Measurements from ENCODE around the gene HPS5.

HPS5 gene

GRCh38 chr11:18366286-18366685 lies 44.3 kb upstream of the HPS5 start:
- H3K4me3 ChIP-seq (ENCODE audit: low read length), result no peak overlapping the region
- no CpG with 5 or more reads among the region's 4 CpGs for WGBS (ENCODE audit: extremely low coverage, insufficient coverage, low lambda C conversion rate)
- no peak overlapping the region for H3K4me2 ChIP-seq (ENCODE audit: low read length)
- no peak overlapping the region for H4K5ac ChIP-seq (ENCODE audit: low read length)
- peaks cover 6% of the 10 kb centered on the region for H3K36me3 ChIP-seq (ENCODE audit: control insufficient read depth, insufficient read depth, low read length)
- H2AK5ac ChIP-seq (ENCODE audit: low read length), result no peak overlapping the region
- no peak overlapping the region for H2BK5ac ChIP-seq (ENCODE audit: low read length)
- no peaks in the 10 kb centered on the region for H3K79me2 ChIP-seq (ENCODE audit: control insufficient read depth, insufficient read depth, low read length)
- no peaks in the 10 kb centered on the region for H3K27me3 ChIP-seq (ENCODE audit: insufficient read depth, low read length, poor library complexity)
- no peaks in the 10 kb centered on the region for H3K79me1 ChIP-seq (ENCODE audit: low read length)
- no peak overlapping the region for H3K4ac ChIP-seq (ENCODE audit: low read depth, low read length)
- H4K8ac ChIP-seq (ENCODE audit: low read depth, low read length), result no peak overlapping the region
- H3K23ac ChIP-seq (ENCODE audit: low read length), result no peak overlapping the region
- DNase-seq, result no peak
- no peaks in the 10 kb centered on the region for H3K4me1 ChIP-seq (ENCODE audit: control insufficient read depth, low read depth, low read length)
- H3K9ac ChIP-seq (ENCODE audit: low read length), result no peak overlapping the region
- no peak overlapping the region for H3K27ac ChIP-seq (ENCODE audit: low read depth, low read length)
- no peak overlapping the region for H2BK120ac ChIP-seq (ENCODE audit: low read depth, low read length)
- H3K18ac ChIP-seq (ENCODE audit: low read length), result no peak overlapping the region
- H2BK15ac ChIP-seq (replicated peaks; ENCODE audit: low read depth), result no peak overlapping the region
- H3K56ac ChIP-seq (ENCODE audit: low read length), result no peak overlapping the region

GRCh38 chr11:18365741-18366140 lies 43.8 kb upstream of the HPS5 start:
- no peak overlapping the region for H2BK15ac ChIP-seq (replicated peaks; ENCODE audit: low read depth)
- H3K79me2 ChIP-seq (ENCODE audit: control insufficient read depth, insufficient read depth, low read length), result no peaks in the 10 kb centered on the region
- H3K27ac ChIP-seq (ENCODE audit: low read depth, low read length), result no peak overlapping the region
- H3K36me3 ChIP-seq (ENCODE audit: control insufficient read depth, insufficient read depth, low read length), result peaks cover 6% of the 10 kb centered on the region
- no CpG with 5 or more reads among the region's 4 CpGs for WGBS (ENCODE audit: extremely low coverage, insufficient coverage, low lambda C conversion rate)
- H4K5ac ChIP-seq (ENCODE audit: low read length), result no peak overlapping the region
- no peak overlapping the region for H2AK5ac ChIP-seq (ENCODE audit: low read length)
- H3K56ac ChIP-seq (ENCODE audit: low read length), result no peak overlapping the region
- DNase-seq, result no peak
- no peak overlapping the region for H2BK120ac ChIP-seq (ENCODE audit: low read depth, low read length)
- H3K23ac ChIP-seq (ENCODE audit: low read length), result no peak overlapping the region
- H4K8ac ChIP-seq (ENCODE audit: low read depth, low read length), result no peak overlapping the region
- no peak overlapping the region for H2BK5ac ChIP-seq (ENCODE audit: low read length)
- H3K4me3 ChIP-seq (ENCODE audit: low read length), result no peak overlapping the region
- no peak overlapping the region for H3K9ac ChIP-seq (ENCODE audit: low read length)
- no peaks in the 10 kb centered on the region for H3K4me1 ChIP-seq (ENCODE audit: control insufficient read depth, low read depth, low read length)
- no peak overlapping the region for H3K4me2 ChIP-seq (ENCODE audit: low read length)
- no peak overlapping the region for H3K4ac ChIP-seq (ENCODE audit: low read depth, low read length)
- no peaks in the 10 kb centered on the region for H3K79me1 ChIP-seq (ENCODE audit: low read length)
- H3K27me3 ChIP-seq (ENCODE audit: insufficient read depth, low read length, poor library complexity), result no peaks in the 10 kb centered on the region
- H3K18ac ChIP-seq (ENCODE audit: low read length), result no peak overlapping the region

GRCh38 chr11:18364495-18365073 lies 42.6 kb upstream of the HPS5 start:
- H2BK15ac ChIP-seq (replicated peaks; ENCODE audit: low read depth), result no peak overlapping the region
- H3K4ac ChIP-seq (ENCODE audit: low read depth, low read length), result no peak overlapping the region
- H4K8ac ChIP-seq (ENCODE audit: low read depth, low read length), result no peak overlapping the region
- H2BK120ac ChIP-seq (ENCODE audit: low read depth, low read length), result no peak overlapping the region
- H2BK5ac ChIP-seq (ENCODE audit: low read length), result no peak overlapping the region
- no peaks in the 10 kb centered on the region for H3K79me2 ChIP-seq (ENCODE audit: control insufficient read depth, insufficient read depth, low read length)
- WGBS (ENCODE audit: extremely low coverage, insufficient coverage, low lambda C conversion rate), result no CpG with 5 or more reads among the region's 4 CpGs
- no peak overlapping the region for H3K4me3 ChIP-seq (ENCODE audit: low read length)
- H3K18ac ChIP-seq (ENCODE audit: low read length), result no peak overlapping the region
- H3K9ac ChIP-seq (ENCODE audit: low read length), result no peak overlapping the region
- no peak for DNase-seq
- H3K23ac ChIP-seq (ENCODE audit: low read length), result no peak overlapping the region
- no peak overlapping the region for H2AK5ac ChIP-seq (ENCODE audit: low read length)
- no peak overlapping the region for H3K27ac ChIP-seq (ENCODE audit: low read depth, low read length)
- H3K4me1 ChIP-seq (ENCODE audit: control insufficient read depth, low read depth, low read length), result no peaks in the 10 kb centered on the region
- no peak overlapping the region for H3K4me2 ChIP-seq (ENCODE audit: low read length)
- no peak overlapping the region for H3K56ac ChIP-seq (ENCODE audit: low read length)
- H4K5ac ChIP-seq (ENCODE audit: low read length), result no peak overlapping the region
- H3K27me3 ChIP-seq (ENCODE audit: insufficient read depth, low read length, poor library complexity), result no peaks in the 10 kb centered on the region
- peaks cover 6% of the 10 kb centered on the region for H3K36me3 ChIP-seq (ENCODE audit: control insufficient read depth, insufficient read depth, low read length)
- H3K79me1 ChIP-seq (ENCODE audit: low read length), result no peaks in the 10 kb centered on the region

GRCh38 chr11:18361154-18361553 lies 39.2 kb upstream of the HPS5 start:
- no CpG with 5 or more reads among the region's 5 CpGs for WGBS (ENCODE audit: extremely low coverage, insufficient coverage, low lambda C conversion rate)

GRCh38 chr11:18358646-18359045 lies 36.7 kb upstream of the HPS5 start:
- Histone ChIP-seq H3K9ac (ENCODE audit: low read length) (no peak overlapping the region), H2BK15ac (replicated peaks; ENCODE audit: low read depth) (no peak overlapping the region), H3K4me1 (ENCODE audit: control insufficient read depth, low read depth, low read length) (no peaks in the 10 kb centered on the region), H3K23ac (ENCODE audit: low read length) (no peak overlapping the region), H2BK5ac (ENCODE audit: low read length) (no peak overlapping the region), H3K27me3 (ENCODE audit: insufficient read depth, low read length, poor library complexity) (no peaks in the 10 kb centered on the region), H4K5ac (ENCODE audit: low read length) (no peak overlapping the region), H3K27ac (ENCODE audit: low read depth, low read length) (no peak overlapping the region), H3K4me2 (ENCODE audit: low read length) (no peak overlapping the region), H2BK120ac (ENCODE audit: low read depth, low read length) (no peak overlapping the region), H2AK5ac (ENCODE audit: low read length) (no peak overlapping the region), H3K79me1 (ENCODE audit: low read length) (no peaks in the 10 kb centered on the region), H3K4me3 (ENCODE audit: low read length) (no peak overlapping the region), H3K36me3 (ENCODE audit: control insufficient read depth, insufficient read depth, low read length) (no peaks in the 10 kb centered on the region), H4K8ac (ENCODE audit: low read depth, low read length) (no peak overlapping the region), H3K4ac (ENCODE audit: low read depth, low read length) (no peak overlapping the region), H3K56ac (ENCODE audit: low read length) (no peak overlapping the region), H3K79me2 (ENCODE audit: control insufficient read depth, insufficient read depth, low read length) (no peaks in the 10 kb centered on the region), H3K18ac (ENCODE audit: low read length) (no peak overlapping the region)
- no peak for DNase-seq
- no CpG with 5 or more reads among the region's 4 CpGs for WGBS (ENCODE audit: extremely low coverage, insufficient coverage, low lambda C conversion rate)

More at GRCh38 chr11:18361154-18361553, 39.2 kb upstream of the HPS5 start:
- H2BK120ac ChIP-seq (ENCODE audit: low read depth, low read length), result no peak overlapping the region
- no peak for DNase-seq
- no peak overlapping the region for H4K5ac ChIP-seq (ENCODE audit: low read length)
- H3K4ac ChIP-seq (ENCODE audit: low read depth, low read length), result no peak overlapping the region
- H3K4me3 ChIP-seq (ENCODE audit: low read length), result no peak overlapping the region
- H3K27me3 ChIP-seq (ENCODE audit: insufficient read depth, low read length, poor library complexity), result no peaks in the 10 kb centered on the region
- no peak overlapping the region for H2AK5ac ChIP-seq (ENCODE audit: low read length)
- peaks cover 6% of the 10 kb centered on the region for H3K36me3 ChIP-seq (ENCODE audit: control insufficient read depth, insufficient read depth, low read length)
- H3K56ac ChIP-seq (ENCODE audit: low read length), result no peak overlapping the region
- H3K9ac ChIP-seq (ENCODE audit: low read length), result no peak overlapping the region
- no peak overlapping the region for H2BK15ac ChIP-seq (replicated peaks; ENCODE audit: low read depth)
- no peak overlapping the region for H3K4me2 ChIP-seq (ENCODE audit: low read length)
- no peak overlapping the region for H3K18ac ChIP-seq (ENCODE audit: low read length)
- no peak overlapping the region for H3K23ac ChIP-seq (ENCODE audit: low read length)
- no peak overlapping the region for H4K8ac ChIP-seq (ENCODE audit: low read depth, low read length)
- no peak overlapping the region for H3K27ac ChIP-seq (ENCODE audit: low read depth, low read length)
- H2BK5ac ChIP-seq (ENCODE audit: low read length), result no peak overlapping the region
- no peaks in the 10 kb centered on the region for H3K79me2 ChIP-seq (ENCODE audit: control insufficient read depth, insufficient read depth, low read length)
- no peaks in the 10 kb centered on the region for H3K79me1 ChIP-seq (ENCODE audit: low read length)
- no peaks in the 10 kb centered on the region for H3K4me1 ChIP-seq (ENCODE audit: control insufficient read depth, low read depth, low read length)

- Histone ChIP-seq H3K36me3 (ENCODE audit: control insufficient read depth, insufficient read depth, low read length) (peaks cover 2% of the 10 kb centered on the region), H3K18ac (ENCODE audit: low read length) (no peak overlapping the region), H3K79me2 (ENCODE audit: control insufficient read depth, insufficient read depth, low read length) (no peaks in the 10 kb centered on the region)
Observed at GRCh38 chr11:18352581-18352980, 30.6 kb upstream of the HPS5 start.

More at GRCh38 chr11:18352581-18352980, 30.6 kb upstream of the HPS5 start:
- H3K4me2 ChIP-seq (ENCODE audit: low read length), result no peak overlapping the region
- H2BK120ac ChIP-seq (ENCODE audit: low read depth, low read length), result no peak overlapping the region
- H3K4ac ChIP-seq (ENCODE audit: low read depth, low read length), result no peak overlapping the region
- no peak overlapping the region for H4K8ac ChIP-seq (ENCODE audit: low read depth, low read length)
- H3K23ac ChIP-seq (ENCODE audit: low read length), result no peak overlapping the region
- H3K9ac ChIP-seq (ENCODE audit: low read length), result no peak overlapping the region
- H3K27ac ChIP-seq (ENCODE audit: low read depth, low read length), result no peak overlapping the region
- H2BK5ac ChIP-seq (ENCODE audit: low read length), result no peak overlapping the region
- DNase-seq, result no peak
- no peak overlapping the region for H4K5ac ChIP-seq (ENCODE audit: low read length)
- no peaks in the 10 kb centered on the region for H3K27me3 ChIP-seq (ENCODE audit: insufficient read depth, low read length, poor library complexity)
- WGBS (ENCODE audit: extremely low coverage, insufficient coverage, low lambda C conversion rate), result no CpG with 5 or more reads among the region's 3 CpGs
- H3K79me1 ChIP-seq (ENCODE audit: low read length), result no peaks in the 10 kb centered on the region
- no peak overlapping the region for H3K56ac ChIP-seq (ENCODE audit: low read length)
- no peak overlapping the region for H2BK15ac ChIP-seq (replicated peaks; ENCODE audit: low read depth)
- no peak overlapping the region for H2AK5ac ChIP-seq (ENCODE audit: low read length)
- no peak overlapping the region for H3K4me3 ChIP-seq (ENCODE audit: low read length)
- no peaks in the 10 kb centered on the region for H3K4me1 ChIP-seq (ENCODE audit: control insufficient read depth, low read depth, low read length)
